Keratinocyte (primary cell): ENCODE data around the gene NRG2. TPM values are rescaled to one million over a fixed set of nuclear protein-coding genes. Genes with fewer than 3 reads are reported as not detected.

Experiments
- DNase-seq: peaks from one replicate; pipeline ENCODE4 v3.0.0-alpha.2; 2011; ENCODE audit warnings: low read depth, missing footprints, low spot score
- FAIRE-seq: peaks from 2 replicates; lab custom pipeline; 2011; peaks lifted over from hg19 to GRCh38; lab: Jason Lieb, UNC
- H2AFZ ChIP-seq: 2 replicates; pipeline ENCODE4 v1.6.0; 2012; ENCODE audit warnings: low read length, control low read depth, inconsistent platforms; ENCODE audit not compliant: control insufficient read depth
- H3K27ac ChIP-seq: 2 replicates; pipeline ENCODE4 v1.5.1; 2011; ENCODE audit warnings: low read length; ENCODE audit not compliant: control insufficient read depth, insufficient read depth
- H3K27me3 ChIP-seq: 3 replicates; pipeline ENCODE4 v1.6.0; 2011; ENCODE audit warnings: low read length; ENCODE audit not compliant: control insufficient read depth, insufficient read depth; ENCODE audit errors: extremely low read depth
- H3K36me3 ChIP-seq, 2 experiments: 2 replicates in 1 of 2; 3 replicates in 1 of 2; pipeline ENCODE4 v1.5.1; 2011; ENCODE audit warnings: low read length in 2 of 2, mild to moderate bottlenecking in 1 of 2; ENCODE audit not compliant: control insufficient read depth in 2 of 2, insufficient read depth in 2 of 2; ENCODE audit errors: extremely low read depth in 1 of 2
- H3K4me1 ChIP-seq: 3 replicates; pipeline ENCODE4 v1.5.1; 2011; ENCODE audit warnings: low read length; ENCODE audit not compliant: control insufficient read depth, insufficient read depth; ENCODE audit errors: extremely low read depth
- H3K4me2 ChIP-seq: 3 replicates; pipeline ENCODE4 v1.6.0; 2011; ENCODE audit warnings: low read depth, low read length; ENCODE audit not compliant: control insufficient read depth, insufficient read depth; ENCODE audit errors: extremely low read depth
- H3K4me3 ChIP-seq, 3 experiments: fragments of 200-600 bp in 1 of 3; sonication (generic) in 1 of 3; 2 replicates in 2 of 3; 3 replicates in 1 of 3; pipeline ENCODE4 v1.5.1; 2011 to 2016; ENCODE audit warnings: low read length in 3 of 3, mild to moderate bottlenecking in 3 of 3, control low read depth in 2 of 3, inconsistent platforms in 1 of 3, low read depth in 1 of 3, mixed read lengths in 1 of 3, mixed run types in 1 of 3, moderate library complexity in 1 of 3; ENCODE audit not compliant: control insufficient read depth in 2 of 3, insufficient read depth in 2 of 3; ENCODE audit errors: extremely low read depth in 1 of 3
- H3K79me2 ChIP-seq: 2 replicates; pipeline ENCODE4 v1.6.0; 2012; ENCODE audit warnings: low read length; ENCODE audit not compliant: control insufficient read depth, insufficient read depth
- H3K9ac ChIP-seq: 3 replicates; pipeline ENCODE4 v1.6.0; 2011; ENCODE audit warnings: low read length; ENCODE audit not compliant: control insufficient read depth, insufficient read depth; ENCODE audit errors: extremely low read depth
- H3K9me1 ChIP-seq: 3 replicates; pipeline ENCODE4 v1.6.0; 2011; ENCODE audit warnings: low read length; ENCODE audit not compliant: control insufficient read depth, insufficient read depth; ENCODE audit errors: extremely low read depth
- H3K9me3 ChIP-seq: 2 replicates; pipeline ENCODE4 v1.5.1; 2012; ENCODE audit warnings: low read depth, low read length; ENCODE audit not compliant: control insufficient read depth
- H4K20me1 ChIP-seq: 3 replicates; pipeline ENCODE4 v1.6.0; 2011; ENCODE audit warnings: low read length; ENCODE audit not compliant: control insufficient read depth, insufficient read depth; ENCODE audit errors: extremely low read depth
- EZH2 ChIP-seq: IDR thresholded peaks from one replicate; pipeline ENCODE4 v1.6.1; 2012; ENCODE audit warnings: inconsistent platforms, mild to moderate bottlenecking, low read length, moderate library complexity
- dilution Hi-C: fragments of 300-500 bp; cut with MboI; formaldehyde crosslinking; loops from one replicate; pipeline ENCODE4 v1.7.0; 2020; ENCODE audit warnings: low sequenced_read_pairs; ENCODE audit not compliant: extremely low pct_ligation_motif_present
- polyA plus RNA-seq, 5 experiments: library from polyadenylated mRNA; depleted of rRNA in 3 of 5; stranded (reverse) in 3 of 5; stranded (forward) in 1 of 5; unstranded in 1 of 5; fragments of >200 nt; gene quantifications; 1 replicate in 1 of 5; 2 replicates in 3 of 5; 3 replicates in 1 of 5; pipeline versions ENCODE4 v1.2.1 to v1.2.3, GENCODE V29; 2011 to 2012; ENCODE audit warnings: missing spikeins in 2 of 5, low read depth in 1 of 5, low replicate concordance in 1 of 5
- TF ChIP-seq, protein P1 (sequence below), 3 experiments: IDR thresholded peaks in 1 of 3; conservative IDR thresholded peaks in 1 of 3; optimal IDR thresholded peaks in 1 of 3; 2 replicates in 2 of 3; 3 replicates in 1 of 3; pipeline versions ENCODE3 to v1.5.1; 2011; ENCODE audit warnings: low read length in 3 of 3, mild to moderate bottlenecking in 3 of 3, moderate library complexity in 2 of 3, control low read depth in 1 of 3, inconsistent platforms in 1 of 3; ENCODE audit not compliant: insufficient read depth in 2 of 3; ENCODE audit errors: extremely low read depth in 1 of 3

The NRG2 gene
- polyA plus RNA-seq, 1 donor (not counting 4 experiments of a cell fraction or from before 2014, with no cell fraction given) = 0.13 TPM

DNA sequence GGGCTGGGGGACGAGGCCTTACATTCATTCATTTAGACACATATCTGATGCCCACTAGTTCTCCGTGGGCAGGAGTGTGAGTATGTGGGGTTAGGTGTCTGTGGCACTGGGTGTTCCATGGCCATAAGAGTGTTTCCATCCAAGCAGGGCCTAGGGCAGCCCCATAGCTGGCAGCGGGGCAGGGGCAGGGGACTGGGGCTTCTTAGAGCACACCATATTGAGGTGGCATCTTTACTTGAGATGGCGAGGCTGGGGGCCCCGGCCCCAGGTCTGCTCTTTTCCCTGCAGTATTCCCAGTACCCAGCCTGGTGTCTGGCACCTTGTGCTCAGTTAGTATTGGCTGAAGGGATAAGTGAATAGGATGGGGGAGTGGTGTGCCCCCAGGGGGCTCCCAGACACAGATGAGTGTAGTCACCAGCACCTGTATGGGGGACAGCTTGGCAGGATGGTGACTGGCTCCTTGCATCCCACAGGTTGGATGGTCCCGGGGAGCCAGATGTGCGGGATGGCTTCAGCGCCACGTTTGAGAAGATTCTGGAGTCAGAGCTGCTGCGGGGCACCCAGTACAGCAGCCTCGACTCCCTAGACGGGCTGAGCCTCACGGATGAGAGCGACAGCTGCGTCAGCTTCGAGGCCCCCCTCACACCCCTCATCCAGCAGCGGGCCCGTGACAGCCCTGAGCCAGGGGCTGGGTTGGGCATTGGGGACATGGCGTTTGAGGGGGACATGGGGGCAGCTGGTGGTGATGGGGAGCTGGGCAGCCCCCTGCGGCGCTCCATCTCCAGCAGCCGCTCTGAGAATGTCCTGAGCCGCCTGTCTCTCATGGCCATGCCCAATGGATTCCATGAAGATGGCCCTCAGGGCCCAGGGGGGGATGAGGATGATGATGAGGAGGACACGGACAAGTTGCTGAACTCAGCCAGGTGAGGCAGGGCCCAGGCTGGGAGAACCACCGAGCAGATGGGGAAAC is 230.0 kb downstream of the NRG2 start:
- Histone ChIP-seq H3K79me2 (no peaks in the 10 kb centered on the region), H3K9me1 (no peaks in the 10 kb centered on the region), H3K4me1 (no peaks in the 10 kb centered on the region), H4K20me1 (no peaks in the 10 kb centered on the region), H3K27ac (no peak overlapping the region), H3K4me3 (no peak overlapping the region), H3K4me2 (no peak overlapping the region), H3K9ac (no peak overlapping the region), H2AFZ (no peak overlapping the region), H3K27me3 (peaks cover 3% of the 10 kb centered on the region), H3K36me3 (no peaks in the 10 kb centered on the region), H3K9me3 (no peaks in the 10 kb centered on the region)
- no peak for FAIRE-seq
- DNase-seq = no peak
- TF ChIP-seq, protein P1, sequence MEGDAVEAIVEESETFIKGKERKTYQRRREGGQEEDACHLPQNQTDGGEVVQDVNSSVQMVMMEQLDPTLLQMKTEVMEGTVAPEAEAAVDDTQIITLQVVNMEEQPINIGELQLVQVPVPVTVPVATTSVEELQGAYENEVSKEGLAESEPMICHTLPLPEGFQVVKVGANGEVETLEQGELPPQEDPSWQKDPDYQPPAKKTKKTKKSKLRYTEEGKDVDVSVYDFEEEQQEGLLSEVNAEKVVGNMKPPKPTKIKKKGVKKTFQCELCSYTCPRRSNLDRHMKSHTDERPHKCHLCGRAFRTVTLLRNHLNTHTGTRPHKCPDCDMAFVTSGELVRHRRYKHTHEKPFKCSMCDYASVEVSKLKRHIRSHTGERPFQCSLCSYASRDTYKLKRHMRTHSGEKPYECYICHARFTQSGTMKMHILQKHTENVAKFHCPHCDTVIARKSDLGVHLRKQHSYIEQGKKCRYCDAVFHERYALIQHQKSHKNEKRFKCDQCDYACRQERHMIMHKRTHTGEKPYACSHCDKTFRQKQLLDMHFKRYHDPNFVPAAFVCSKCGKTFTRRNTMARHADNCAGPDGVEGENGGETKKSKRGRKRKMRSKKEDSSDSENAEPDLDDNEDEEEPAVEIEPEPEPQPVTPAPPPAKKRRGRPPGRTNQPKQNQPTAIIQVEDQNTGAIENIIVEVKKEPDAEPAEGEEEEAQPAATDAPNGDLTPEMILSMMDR (optimal IDR thresholded peaks at IDR 0.05 in 1 of 3, IDR thresholded peaks at IDR 0.05 in 1 of 3, conservative IDR thresholded peaks at IDR 0.05 in 1 of 3; ENCODE audit: extremely low read depth in 1 of 3, insufficient read depth in 2 of 3, low read length in 3 of 3) = no peak
- TF ChIP-seq EZH2 = no peak
- dilution Hi-C loops = no loop called here

DNA sequence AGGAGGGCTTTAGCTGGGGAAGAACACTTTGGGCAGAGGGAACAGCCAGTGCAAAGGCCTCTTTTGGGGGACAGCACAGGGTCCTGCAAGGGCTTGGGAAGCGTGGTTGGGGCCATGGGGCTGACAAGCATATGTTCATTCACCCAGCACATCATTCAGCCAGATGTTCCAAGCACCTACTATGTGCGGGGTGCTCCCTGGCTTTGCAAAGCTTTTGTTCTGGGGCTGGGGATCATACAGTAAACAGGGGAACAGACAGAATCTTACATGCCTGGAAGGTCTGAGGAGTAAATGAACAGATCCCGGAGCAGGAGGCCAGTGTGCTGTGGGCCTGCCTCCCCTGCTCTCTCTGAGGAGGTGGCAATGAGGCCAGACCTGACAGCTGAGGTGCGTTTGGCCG is 230.8 kb downstream of the NRG2 start:
- Histone ChIP-seq H4K20me1 (no peaks in the 10 kb centered on the region), H3K27ac (no peak overlapping the region), H3K9me3 (no peaks in the 10 kb centered on the region), H2AFZ (no peak overlapping the region), H3K4me2 (no peak overlapping the region), H3K27me3 (peaks cover 3% of the 10 kb centered on the region), H3K9ac (no peak overlapping the region), H3K36me3 (no peaks in the 10 kb centered on the region), H3K79me2 (no peaks in the 10 kb centered on the region), H3K4me3 (no peak overlapping the region), H3K9me1 (no peaks in the 10 kb centered on the region), H3K4me1 (no peaks in the 10 kb centered on the region)
- DNase-seq = no peak
- FAIRE-seq = no peak
- dilution Hi-C loops = no loop called here
- TF ChIP-seq, protein P1 (optimal IDR thresholded peaks at IDR 0.05 in 1 of 3, IDR thresholded peaks at IDR 0.05 in 1 of 3, conservative IDR thresholded peaks at IDR 0.05 in 1 of 3; ENCODE audit: extremely low read depth in 1 of 3, insufficient read depth in 2 of 3, low read length in 3 of 3) = no peak
- TF ChIP-seq EZH2 = no peak
